CD4-positive, alpha-beta T cell treated with Interleukin-15 for 1 hour (primary cell): ENCODE results near the gene MAGEB16.

Experiments
- DNase-seq: peaks from one replicate; pipeline ENCODE4 v3.0.0-alpha.2; 2020

The MAGEB16 gene

DNA sequence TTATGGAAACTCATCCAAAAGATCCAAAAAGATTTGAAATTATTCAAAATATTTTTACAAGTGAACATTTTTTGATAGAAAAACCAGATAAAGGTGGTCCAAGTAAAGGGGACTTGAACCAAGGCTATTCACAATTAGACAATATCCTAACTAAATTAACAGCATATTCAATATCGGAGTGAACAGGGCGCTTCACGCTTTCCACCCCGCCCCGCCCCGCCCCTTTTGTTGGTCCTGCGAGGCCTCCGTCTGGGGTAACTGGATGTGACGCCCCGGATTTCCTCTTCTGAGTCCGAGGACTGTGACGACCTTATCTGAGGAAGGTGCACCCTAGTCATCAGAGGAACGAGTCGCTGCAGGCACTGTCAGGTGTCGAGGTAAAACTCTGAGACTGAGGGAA is at the start of gene MAGEB16:
Gene MAGEB16 (plus strand): TSS at position 301 of the 400 bp plus-strand sequence. CDS start 3,855 bp downstream, outside the sequence.
- no peak for DNase-seq

DNA sequence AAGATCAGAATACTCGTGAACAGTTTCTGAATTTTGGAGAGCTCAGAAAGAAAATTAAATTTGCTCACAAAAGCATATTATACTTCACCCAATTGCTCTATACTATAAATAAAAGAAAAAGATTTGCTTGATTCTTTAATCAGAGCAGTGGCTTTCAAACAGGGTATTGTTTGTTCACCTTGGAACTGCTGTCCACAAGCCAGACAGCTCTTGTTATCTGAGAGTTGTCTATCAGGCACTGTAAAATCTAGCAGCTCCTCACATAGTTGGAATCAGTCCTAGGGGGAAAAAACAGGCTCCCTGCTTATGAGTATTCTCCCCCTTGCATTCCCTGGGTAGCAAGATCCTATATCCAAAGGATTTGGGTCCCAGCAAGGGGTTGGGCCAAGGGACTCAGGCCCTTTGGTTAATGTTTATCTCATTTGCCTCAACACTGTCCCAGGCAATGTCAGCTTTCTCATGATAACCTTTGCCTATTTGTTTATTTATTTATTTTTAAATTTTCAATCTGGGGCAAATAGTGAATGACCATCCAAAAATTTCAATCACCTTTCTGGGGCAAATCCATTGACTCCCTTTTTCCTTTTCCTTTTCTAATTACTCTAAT is 24.1 kb upstream of the MAGEB16 start:
- no peak for DNase-seq

DNA sequence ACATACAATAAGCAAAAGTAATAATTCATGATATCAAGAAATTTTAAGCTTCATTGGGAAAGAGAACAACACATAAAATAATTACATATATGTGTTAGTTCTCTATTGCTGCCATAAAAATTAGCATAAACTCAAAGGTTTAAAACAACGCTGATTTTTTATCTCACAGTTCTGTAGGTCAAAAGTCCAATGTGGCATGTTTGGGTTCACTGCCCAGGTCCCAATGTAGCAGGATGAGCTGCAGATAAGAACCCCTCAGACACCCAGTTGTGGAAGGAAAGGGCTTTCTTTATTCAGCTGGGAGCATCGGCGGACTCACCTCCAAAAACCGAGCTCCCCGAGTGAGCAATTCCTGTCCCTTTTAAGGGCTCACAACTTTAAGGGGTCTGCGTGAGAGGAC is 13.1 kb upstream of the MAGEB16 start:
- no peak for DNase-seq

DNA sequence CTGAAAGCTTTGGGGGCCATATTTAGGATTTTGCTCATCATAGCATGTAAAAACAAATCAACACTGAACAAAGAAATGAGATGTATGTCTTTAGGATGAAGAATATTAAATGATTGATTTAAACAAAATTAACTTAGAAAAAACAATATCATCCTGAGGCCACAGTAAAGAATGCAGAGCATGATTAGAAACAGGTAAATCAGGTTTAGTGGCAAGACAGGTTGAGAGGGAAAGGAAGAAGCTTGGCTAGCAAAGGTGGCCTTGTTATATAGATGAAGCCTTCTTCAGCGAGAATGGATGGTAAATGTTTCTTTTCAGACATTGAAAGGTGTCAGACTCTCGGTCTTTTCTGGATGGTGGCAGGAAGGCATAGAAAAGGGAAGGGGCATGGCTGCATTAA is 11.9 kb upstream of the MAGEB16 start:
- no peak for DNase-seq

DNA sequence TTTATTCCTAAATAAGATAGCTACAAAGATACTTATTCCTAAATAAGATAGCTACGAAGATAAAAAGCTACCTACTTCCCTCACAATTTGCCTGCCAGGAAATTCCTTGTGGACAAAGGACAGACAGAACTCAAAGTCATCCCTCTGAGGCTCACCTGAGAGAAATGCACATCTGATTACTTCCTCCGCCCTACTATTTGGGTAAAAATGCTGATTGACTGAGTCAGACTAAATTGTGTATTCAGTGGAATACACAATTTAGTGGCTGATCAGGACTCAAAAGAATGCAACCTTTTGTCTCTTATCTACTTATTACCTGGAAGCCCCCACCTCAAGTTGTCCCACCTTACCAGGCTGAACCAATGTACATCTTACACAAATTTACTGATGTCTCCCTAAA is 10.3 kb upstream of the MAGEB16 start:
- DNase-seq: no peak

DNA sequence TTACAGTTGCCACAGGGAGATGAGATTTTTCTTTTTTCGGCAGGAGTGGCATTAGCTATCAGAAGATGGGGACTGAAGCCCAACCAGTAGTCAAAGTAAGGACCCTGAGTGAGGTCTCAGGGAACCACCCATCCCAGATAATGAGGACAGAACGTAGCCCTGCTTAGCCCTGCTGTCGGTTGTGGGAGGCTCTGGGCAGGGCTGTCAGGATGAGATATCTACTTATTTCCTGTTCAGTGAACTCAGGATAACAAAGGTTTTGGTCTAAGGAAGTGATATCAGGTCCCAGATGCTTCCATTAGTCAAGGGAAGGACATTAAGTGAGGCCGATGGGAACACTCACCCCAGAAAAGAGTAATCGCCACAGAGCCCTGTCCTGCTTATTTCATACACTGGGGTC is 2.3 kb downstream of the MAGEB16 start:
- DNase-seq: no peak

DNA sequence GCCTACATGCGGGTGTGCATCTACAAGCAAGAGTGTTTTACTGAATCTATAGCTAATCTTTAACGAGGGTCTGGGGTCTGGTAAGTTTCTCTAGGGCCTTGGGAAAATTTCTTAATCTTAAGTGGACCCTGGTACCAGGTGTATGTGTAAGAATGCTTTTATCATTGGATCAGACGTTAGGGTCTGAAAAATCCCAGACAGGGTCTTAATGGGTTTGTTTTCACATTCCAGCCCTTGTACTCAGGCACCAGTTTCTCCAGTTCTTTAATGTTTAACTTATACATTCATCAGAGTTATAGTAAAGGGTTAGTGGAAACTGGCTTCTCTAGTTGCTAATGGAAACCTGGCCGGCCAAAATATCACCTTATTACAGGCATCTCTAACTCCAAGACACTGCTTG is 11.6 kb downstream of the MAGEB16 start:
- no peak for DNase-seq

DNA sequence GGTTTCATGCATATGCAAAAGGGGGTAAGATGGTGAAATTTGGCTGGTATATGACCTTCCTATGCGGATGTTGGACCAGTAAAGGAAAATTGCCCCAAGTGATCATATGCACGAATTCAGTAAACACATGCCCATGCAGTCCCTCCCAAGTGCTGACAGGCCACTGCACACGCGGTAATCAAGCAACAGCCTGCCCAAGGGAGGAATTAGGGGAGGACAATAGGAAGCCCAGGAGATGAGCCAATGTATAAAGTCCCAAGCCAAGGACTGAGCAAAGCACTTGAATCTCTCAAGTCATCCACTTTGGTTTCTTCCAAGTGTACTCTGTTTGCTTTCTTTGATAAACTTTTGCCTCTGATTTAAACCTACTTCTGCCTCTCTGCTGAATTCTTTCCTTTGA is 21.1 kb downstream of the MAGEB16 start:
- no peak for DNase-seq

DNA sequence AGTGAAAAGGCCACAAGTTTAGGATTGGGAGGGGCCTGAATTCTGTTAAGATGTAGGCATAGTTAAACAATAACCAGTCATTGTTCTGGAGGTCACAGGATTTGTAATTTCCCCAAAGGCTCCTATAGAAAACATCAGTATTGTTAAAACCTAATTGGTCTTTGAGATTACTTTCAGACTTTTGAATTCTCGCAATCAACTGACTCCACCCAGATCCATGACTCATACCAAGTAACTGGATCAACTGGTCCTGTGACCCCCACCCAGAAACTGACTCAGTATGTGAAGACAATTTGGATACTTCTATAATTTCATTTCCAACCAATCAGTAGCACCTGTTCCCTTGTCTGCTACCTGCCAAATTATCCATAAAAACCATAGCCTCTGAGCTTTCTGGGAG is 28.4 kb downstream of the MAGEB16 start:
- DNase-seq: no peak

DNA sequence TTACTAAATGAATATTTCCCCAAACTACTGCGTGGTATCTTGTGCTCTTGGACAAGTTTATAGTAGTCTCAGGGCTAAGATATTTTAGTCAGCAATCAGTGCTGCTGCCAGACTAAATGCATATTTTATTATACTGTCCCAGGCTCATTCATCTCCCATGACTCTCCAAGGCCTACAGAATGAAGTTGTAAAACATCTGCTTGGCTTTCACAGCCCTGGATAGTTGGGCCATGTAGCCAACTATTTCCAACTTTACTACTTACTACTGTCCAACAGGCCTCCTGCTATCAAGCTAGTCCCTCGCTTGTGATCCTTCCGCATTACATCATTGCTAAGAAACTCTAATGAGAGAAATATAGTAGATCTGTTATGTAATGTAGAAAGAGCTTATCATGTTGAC is 31.4 kb downstream of the MAGEB16 start:
- no peak for DNase-seq

DNA sequence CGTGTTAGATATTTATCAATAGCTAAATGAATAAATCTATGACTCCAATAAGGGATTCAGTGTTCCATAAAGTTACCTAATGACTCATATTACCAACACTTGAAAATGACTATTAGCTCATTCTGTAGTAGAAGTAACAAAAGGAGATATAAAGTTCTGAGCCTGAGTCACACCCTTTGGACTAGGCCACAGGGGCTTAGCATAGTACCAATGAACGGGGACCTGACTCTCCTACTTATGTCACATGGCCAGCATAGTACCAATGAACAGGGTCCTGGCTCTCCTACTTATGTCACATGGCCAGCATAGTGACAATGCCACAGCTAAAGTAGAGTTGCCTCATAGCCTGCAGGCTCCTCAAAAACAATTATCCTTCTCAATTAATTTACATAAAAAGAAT is 43.7 kb downstream of the MAGEB16 start:
- DNase-seq: no peak

DNA sequence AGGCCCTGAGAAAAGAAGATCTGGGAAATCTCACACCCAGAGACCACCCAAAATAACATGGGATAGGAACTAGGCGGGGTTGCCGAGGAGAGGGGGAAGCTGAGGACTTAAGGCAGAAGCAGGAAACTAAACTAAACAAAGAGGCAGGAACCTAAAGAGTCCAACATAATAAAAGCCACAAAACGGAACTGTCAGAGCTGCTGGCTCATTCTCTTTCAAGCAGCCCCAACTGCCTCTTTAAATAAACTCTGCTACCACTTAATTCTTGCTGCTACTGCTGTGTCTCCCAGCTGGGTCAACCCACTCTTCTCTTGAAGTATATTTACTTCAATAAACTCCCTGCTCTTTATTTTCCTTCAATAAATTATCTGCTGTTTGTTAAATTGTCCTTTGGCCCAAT is 44.5 kb downstream of the MAGEB16 start:
- DNase-seq: no peak

DNA sequence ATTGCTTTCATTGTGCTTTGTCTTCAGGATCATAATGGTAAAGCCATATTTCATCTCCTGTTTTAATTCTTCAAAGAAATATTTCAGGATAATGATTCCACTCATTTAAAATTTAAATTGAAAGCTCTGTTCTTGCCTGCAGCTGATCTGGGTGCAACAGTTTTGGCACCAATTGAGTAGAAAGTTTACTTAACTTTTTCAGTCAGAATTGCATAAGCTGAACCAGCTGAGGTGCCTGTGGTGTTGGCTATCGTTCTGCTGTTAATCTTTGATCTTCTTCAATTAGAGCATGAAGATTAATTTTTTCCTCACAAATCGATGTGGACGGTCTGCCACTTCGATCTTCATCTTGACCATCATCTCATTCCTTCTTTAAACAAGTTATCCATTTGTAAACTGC is 49.6 kb downstream of the MAGEB16 start:
- no peak for DNase-seq
